ENCODE measurements around the gene IFIT2.

DNA sequence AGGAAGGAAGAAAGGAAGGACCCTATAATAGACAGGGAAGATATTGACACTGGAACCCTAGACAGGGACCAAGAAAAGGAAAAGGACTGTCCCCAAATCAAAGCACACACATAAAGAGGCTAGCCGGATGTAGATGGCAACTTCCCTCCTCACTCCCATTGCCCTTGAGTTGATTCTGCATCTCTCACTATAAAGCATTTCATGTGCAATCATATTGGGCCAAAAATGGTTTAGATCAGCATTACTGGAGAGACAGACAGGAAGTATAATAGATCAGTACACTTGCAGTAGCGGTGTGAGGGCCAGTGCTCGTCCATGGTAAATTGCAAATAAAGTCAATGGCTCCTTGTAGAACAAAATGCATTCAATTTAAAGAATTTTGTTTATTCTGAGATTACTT is 34.4 kb downstream of the IFIT2 start:
- TF ChIP-seq POLR2A (IDR thresholded peaks at IDR 0.05; ENCODE audit: low read depth, low read length), result no peak
- TF ChIP-seq, protein P1, sequence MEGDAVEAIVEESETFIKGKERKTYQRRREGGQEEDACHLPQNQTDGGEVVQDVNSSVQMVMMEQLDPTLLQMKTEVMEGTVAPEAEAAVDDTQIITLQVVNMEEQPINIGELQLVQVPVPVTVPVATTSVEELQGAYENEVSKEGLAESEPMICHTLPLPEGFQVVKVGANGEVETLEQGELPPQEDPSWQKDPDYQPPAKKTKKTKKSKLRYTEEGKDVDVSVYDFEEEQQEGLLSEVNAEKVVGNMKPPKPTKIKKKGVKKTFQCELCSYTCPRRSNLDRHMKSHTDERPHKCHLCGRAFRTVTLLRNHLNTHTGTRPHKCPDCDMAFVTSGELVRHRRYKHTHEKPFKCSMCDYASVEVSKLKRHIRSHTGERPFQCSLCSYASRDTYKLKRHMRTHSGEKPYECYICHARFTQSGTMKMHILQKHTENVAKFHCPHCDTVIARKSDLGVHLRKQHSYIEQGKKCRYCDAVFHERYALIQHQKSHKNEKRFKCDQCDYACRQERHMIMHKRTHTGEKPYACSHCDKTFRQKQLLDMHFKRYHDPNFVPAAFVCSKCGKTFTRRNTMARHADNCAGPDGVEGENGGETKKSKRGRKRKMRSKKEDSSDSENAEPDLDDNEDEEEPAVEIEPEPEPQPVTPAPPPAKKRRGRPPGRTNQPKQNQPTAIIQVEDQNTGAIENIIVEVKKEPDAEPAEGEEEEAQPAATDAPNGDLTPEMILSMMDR (IDR thresholded peaks at IDR 0.05; ENCODE audit: extremely low read depth in 1 of 2, insufficient read depth in 1 of 2, low read depth in 1 of 2, low read length in 2 of 2), result no peak
- TF ChIP-seq POLR2AphosphoS5 (IDR thresholded peaks at IDR 0.05; ENCODE audit: insufficient read depth, low read depth, low read length), result no peak
- TF ChIP-seq EZH2 (IDR thresholded peaks at IDR 0.05; ENCODE audit: borderline replicate concordance, low read depth, low read length, severe bottlenecking), result no peak
- TF ChIP-seq MYC (IDR thresholded peaks at IDR 0.05; ENCODE audit: low read depth, low read length), result no peak

Measured in endothelial cell of umbilical vein (primary cell).